ENCODE data around the gene ATP2C2.

Gene ATP2C2

GRCh38 chr16:84478172-84478947 is 110.0 kb downstream of the ATP2C2 start:
- DNase-seq, result no peak

- no peak for DNase-seq
Observed at GRCh38 chr16:84479716-84480450, 111.5 kb downstream of the ATP2C2 start.

GRCh38 chr16:84481051-84481735 is 112.9 kb downstream of the ATP2C2 start:
- no peak for DNase-seq

- no peak for DNase-seq
Observed at GRCh38 chr16:84482001-84482891, 113.9 kb downstream of the ATP2C2 start.

GRCh38 chr16:84482951-84483881 is 114.9 kb downstream of the ATP2C2 start:
- DNase-seq, result no peak

GRCh38 chr16:84483882-84484565 is 115.7 kb downstream of the ATP2C2 start:
- DNase-seq, result no peak

- DNase-seq, result no peak
Observed at GRCh38 chr16:84484579-84485254, 116.4 kb downstream of the ATP2C2 start.

GRCh38 chr16:84485255-84486010 is 117.1 kb downstream of the ATP2C2 start:
- DNase-seq, result no peak

GRCh38 chr16:84486126-84486525 is 117.8 kb downstream of the ATP2C2 start:
- DNase-seq, result no peak

- no peak for DNase-seq
Observed at GRCh38 chr16:84486551-84487235, 118.4 kb downstream of the ATP2C2 start.

GRCh38 chr16:84487358-84487757 is 119.0 kb downstream of the ATP2C2 start:
- no peak for DNase-seq

- DNase-seq, result no peak
Observed at GRCh38 chr16:84489131-84489530, 120.8 kb downstream of the ATP2C2 start.

- DNase-seq, result no peak
Observed at GRCh38 chr16:84495506-84495905, 127.2 kb downstream of the ATP2C2 start.

- no peak for DNase-seq
Observed at GRCh38 chr16:84496991-84497390, 128.7 kb downstream of the ATP2C2 start.

GRCh38 chr16:84497418-84498222 is 129.3 kb downstream of the ATP2C2 start:
- DNase-seq, result no peak

- no peak for DNase-seq
Observed at GRCh38 chr16:84498223-84498610, 129.9 kb downstream of the ATP2C2 start.

- DNase-seq, result no peak
Observed at GRCh38 chr16:84498859-84499620, 130.7 kb downstream of the ATP2C2 start.

Measured in T-helper 1 cell (primary cell).